ENCODE measurements around the gene VWF. TPM values are rescaled to one million over a fixed set of nuclear protein-coding genes. Genes with fewer than 3 reads are reported as not detected.
"Not testable (repeated sequence)": the region's sequence is repeated elsewhere in the genome, so short reads cannot be mapped to it uniquely, and the experiment has no call there.

Gene VWF
- polyA plus RNA-seq, 1 donor (not counting 4 experiments of a cell fraction or from before 2014, with no cell fraction given): 0.01 TPM

GRCh38 chr12:6161124-6161882, 36.8 kb upstream of the VWF start:
- Histone ChIP-seq H2AFZ (ENCODE audit: control insufficient read depth, low read length) (no peak overlapping the region), H3K9me1 (ENCODE audit: control insufficient read depth, extremely low read depth, insufficient read depth, low read length) (no peaks in the 10 kb centered on the region), H3K4me3 (ENCODE audit: control insufficient read depth in 2 of 3, extremely low read depth in 1 of 3, insufficient read depth in 2 of 3, low read depth in 1 of 3, low read length in 3 of 3) (no peak overlapping the region), H3K9ac (ENCODE audit: control insufficient read depth, extremely low read depth, insufficient read depth, low read length) (no peak overlapping the region), H3K27ac (ENCODE audit: control insufficient read depth, insufficient read depth, low read length) (no peak overlapping the region), H3K9me3 (ENCODE audit: control insufficient read depth, low read depth, low read length) (no peaks in the 10 kb centered on the region), H3K4me1 (ENCODE audit: control insufficient read depth, extremely low read depth, insufficient read depth, low read length) (no peaks in the 10 kb centered on the region), H3K36me3 (ENCODE audit: control insufficient read depth in 2 of 2, extremely low read depth in 1 of 2, insufficient read depth in 2 of 2, low read length in 2 of 2) (no peaks in the 10 kb centered on the region), H4K20me1 (ENCODE audit: control insufficient read depth, extremely low read depth, insufficient read depth, low read length) (no peaks in the 10 kb centered on the region), H3K4me2 (ENCODE audit: control insufficient read depth, extremely low read depth, insufficient read depth, low read depth, low read length) (no peak overlapping the region), H3K79me2 (ENCODE audit: control insufficient read depth, insufficient read depth, low read length) (no peaks in the 10 kb centered on the region), H3K27me3 (ENCODE audit: control insufficient read depth, extremely low read depth, insufficient read depth, low read length) (peaks cover 8% of the 10 kb centered on the region)
- DNase-seq (ENCODE audit: low read depth, low spot score) (no peak), FAIRE-seq (no peak)
- TF ChIP-seq EZH2 (IDR thresholded peaks at IDR 0.05; ENCODE audit: low read length): no peak
- no peak for TF ChIP-seq CTCF (optimal IDR thresholded peaks at IDR 0.05 in 1 of 3, IDR thresholded peaks at IDR 0.05 in 1 of 3, conservative IDR thresholded peaks at IDR 0.05 in 1 of 3; ENCODE audit: extremely low read depth in 1 of 3, insufficient read depth in 2 of 3, low read length in 3 of 3)
- dilution Hi-C loops (cut with MboI; ENCODE audit: extremely low pct_ligation_motif_present, low sequenced_read_pairs): no loop called here

- dilution Hi-C loops (cut with MboI; ENCODE audit: extremely low pct_ligation_motif_present, low sequenced_read_pairs); H4K20me1 ChIP-seq (ENCODE audit: control insufficient read depth, extremely low read depth, insufficient read depth, low read length); H3K27ac ChIP-seq (ENCODE audit: control insufficient read depth, insufficient read depth, low read length); H3K9ac ChIP-seq (ENCODE audit: control insufficient read depth, extremely low read depth, insufficient read depth, low read length); H3K4me2 ChIP-seq (ENCODE audit: control insufficient read depth, extremely low read depth, insufficient read depth, low read depth, low read length); H3K79me2 ChIP-seq (ENCODE audit: control insufficient read depth, insufficient read depth, low read length); H3K9me1 ChIP-seq (ENCODE audit: control insufficient read depth, extremely low read depth, insufficient read depth, low read length); FAIRE-seq; H3K4me1 ChIP-seq (ENCODE audit: control insufficient read depth, extremely low read depth, insufficient read depth, low read length); H3K36me3 ChIP-seq (ENCODE audit: control insufficient read depth in 2 of 2, extremely low read depth in 1 of 2, insufficient read depth in 2 of 2, low read length in 2 of 2); DNase-seq (ENCODE audit: low read depth, low spot score); H2AFZ ChIP-seq (ENCODE audit: control insufficient read depth, low read length); H3K27me3 ChIP-seq (ENCODE audit: control insufficient read depth, extremely low read depth, insufficient read depth, low read length); H3K4me3 ChIP-seq (ENCODE audit: control insufficient read depth in 2 of 3, extremely low read depth in 1 of 3, insufficient read depth in 2 of 3, low read depth in 1 of 3, low read length in 3 of 3); H3K9me3 ChIP-seq (ENCODE audit: control insufficient read depth, low read depth, low read length): not testable (repeated sequence)
Measured at GRCh38 chr12:6160049-6160649, 35.7 kb upstream of the VWF start.

- FAIRE-seq; H2AFZ ChIP-seq (ENCODE audit: control insufficient read depth, low read length); dilution Hi-C loops (cut with MboI; ENCODE audit: extremely low pct_ligation_motif_present, low sequenced_read_pairs); H3K9ac ChIP-seq (ENCODE audit: control insufficient read depth, extremely low read depth, insufficient read depth, low read length); DNase-seq (ENCODE audit: low read depth, low spot score); H3K36me3 ChIP-seq (ENCODE audit: control insufficient read depth in 2 of 2, extremely low read depth in 1 of 2, insufficient read depth in 2 of 2, low read length in 2 of 2); H3K27me3 ChIP-seq (ENCODE audit: control insufficient read depth, extremely low read depth, insufficient read depth, low read length); H4K20me1 ChIP-seq (ENCODE audit: control insufficient read depth, extremely low read depth, insufficient read depth, low read length); H3K27ac ChIP-seq (ENCODE audit: control insufficient read depth, insufficient read depth, low read length); H3K4me1 ChIP-seq (ENCODE audit: control insufficient read depth, extremely low read depth, insufficient read depth, low read length); H3K4me2 ChIP-seq (ENCODE audit: control insufficient read depth, extremely low read depth, insufficient read depth, low read depth, low read length); H3K9me3 ChIP-seq (ENCODE audit: control insufficient read depth, low read depth, low read length); H3K79me2 ChIP-seq (ENCODE audit: control insufficient read depth, insufficient read depth, low read length); H3K9me1 ChIP-seq (ENCODE audit: control insufficient read depth, extremely low read depth, insufficient read depth, low read length); H3K4me3 ChIP-seq (ENCODE audit: control insufficient read depth in 2 of 3, extremely low read depth in 1 of 3, insufficient read depth in 2 of 3, low read depth in 1 of 3, low read length in 3 of 3): not testable (repeated sequence)
Measured at GRCh38 chr12:6159166-6160011, 34.9 kb upstream of the VWF start.
